GM12875 (cell line): Measurements from ENCODE around the gene NPR3.

ENCODE experiments used
- H3K4me3 ChIP-seq: one replicate; pipeline ENCODE4 v1.5.1; 2011; ENCODE audit warnings: low read depth, low read length, control low read depth
- TF ChIP-seq, protein P1 (sequence below): IDR thresholded peaks from 2 replicates; pipeline ENCODE4 v1.5.1; 2011; ENCODE audit warnings: low read depth, mild to moderate bottlenecking, control low read depth, inconsistent platforms, low read length, moderate library complexity, borderline replicate concordance; ENCODE audit not compliant: insufficient read depth

Gene NPR3

DNA sequence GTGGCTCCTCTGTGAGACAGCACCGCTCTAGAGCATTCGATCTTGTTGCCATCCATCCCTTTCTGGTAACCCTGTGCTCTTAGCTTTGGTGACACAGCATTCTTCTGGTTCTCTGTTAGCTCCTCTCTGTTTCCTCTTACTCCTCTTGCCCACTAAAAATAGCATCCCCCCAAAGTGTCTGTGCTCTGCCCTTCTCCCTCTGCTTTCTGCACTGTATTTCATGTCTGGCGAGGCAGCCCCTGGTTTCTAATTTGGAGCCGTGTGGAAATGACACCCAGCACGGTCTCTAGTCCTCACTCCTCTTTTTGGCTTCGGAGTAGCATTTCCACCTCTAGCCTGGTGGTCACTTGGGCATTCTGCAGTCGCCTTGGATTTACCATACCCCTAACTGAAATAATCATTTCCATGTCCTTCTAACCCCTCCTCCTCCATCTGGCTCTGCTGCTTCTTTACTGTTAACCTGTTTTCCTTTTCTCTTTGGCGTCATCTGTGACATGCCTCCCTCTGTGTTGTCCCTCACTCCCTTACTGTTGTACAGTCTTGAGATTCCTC is 23.8 kb downstream of the NPR3 start:
- H3K4me3 ChIP-seq = no peak overlapping the region
- TF ChIP-seq, protein P1, sequence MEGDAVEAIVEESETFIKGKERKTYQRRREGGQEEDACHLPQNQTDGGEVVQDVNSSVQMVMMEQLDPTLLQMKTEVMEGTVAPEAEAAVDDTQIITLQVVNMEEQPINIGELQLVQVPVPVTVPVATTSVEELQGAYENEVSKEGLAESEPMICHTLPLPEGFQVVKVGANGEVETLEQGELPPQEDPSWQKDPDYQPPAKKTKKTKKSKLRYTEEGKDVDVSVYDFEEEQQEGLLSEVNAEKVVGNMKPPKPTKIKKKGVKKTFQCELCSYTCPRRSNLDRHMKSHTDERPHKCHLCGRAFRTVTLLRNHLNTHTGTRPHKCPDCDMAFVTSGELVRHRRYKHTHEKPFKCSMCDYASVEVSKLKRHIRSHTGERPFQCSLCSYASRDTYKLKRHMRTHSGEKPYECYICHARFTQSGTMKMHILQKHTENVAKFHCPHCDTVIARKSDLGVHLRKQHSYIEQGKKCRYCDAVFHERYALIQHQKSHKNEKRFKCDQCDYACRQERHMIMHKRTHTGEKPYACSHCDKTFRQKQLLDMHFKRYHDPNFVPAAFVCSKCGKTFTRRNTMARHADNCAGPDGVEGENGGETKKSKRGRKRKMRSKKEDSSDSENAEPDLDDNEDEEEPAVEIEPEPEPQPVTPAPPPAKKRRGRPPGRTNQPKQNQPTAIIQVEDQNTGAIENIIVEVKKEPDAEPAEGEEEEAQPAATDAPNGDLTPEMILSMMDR = no peak

GRCh38 chr5:32735512-32735911 is 24.4 kb downstream of the NPR3 start:
- TF ChIP-seq, protein P1 = no peak
- H3K4me3 ChIP-seq = no peak overlapping the region

DNA sequence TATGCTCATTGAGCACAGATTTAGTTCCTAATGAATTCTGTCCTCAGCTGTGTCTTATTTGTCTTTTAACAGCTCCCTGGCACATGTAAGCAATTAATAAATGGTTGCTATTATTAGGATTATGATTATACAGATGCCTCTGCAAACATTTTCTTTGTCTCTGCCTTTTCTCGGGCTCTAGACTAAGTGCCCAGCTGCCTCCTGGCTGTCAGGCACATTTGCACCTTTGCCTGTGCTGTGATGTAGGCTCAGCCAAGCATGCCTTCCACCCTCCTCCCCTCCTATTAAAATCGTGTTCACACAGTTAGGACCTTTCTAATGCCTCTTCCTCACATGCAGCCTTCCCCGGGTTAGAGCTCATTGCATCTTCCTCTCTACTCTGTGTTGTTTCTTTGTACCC is 25.7 kb downstream of the NPR3 start:
- TF ChIP-seq, protein P1 = no peak

GRCh38 chr5:32740651-32741050 is 29.5 kb downstream of the NPR3 start:
- no peak overlapping the region for H3K4me3 ChIP-seq
- TF ChIP-seq, protein P1 = no peak

More for the DNA sequence above, 25.7 kb downstream of the NPR3 start:
- no peak overlapping the region for H3K4me3 ChIP-seq

GRCh38 chr5:32745317-32745716 is 34.2 kb downstream of the NPR3 start:
- no peak overlapping the region for H3K4me3 ChIP-seq
- TF ChIP-seq, protein P1 = no peak

- TF ChIP-seq, protein P1 = no peak
- H3K4me3 ChIP-seq = no peak overlapping the region
These were observed 41.3 kb downstream of the NPR3 start for GRCh38 chr5:32752411-32752810.

DNA sequence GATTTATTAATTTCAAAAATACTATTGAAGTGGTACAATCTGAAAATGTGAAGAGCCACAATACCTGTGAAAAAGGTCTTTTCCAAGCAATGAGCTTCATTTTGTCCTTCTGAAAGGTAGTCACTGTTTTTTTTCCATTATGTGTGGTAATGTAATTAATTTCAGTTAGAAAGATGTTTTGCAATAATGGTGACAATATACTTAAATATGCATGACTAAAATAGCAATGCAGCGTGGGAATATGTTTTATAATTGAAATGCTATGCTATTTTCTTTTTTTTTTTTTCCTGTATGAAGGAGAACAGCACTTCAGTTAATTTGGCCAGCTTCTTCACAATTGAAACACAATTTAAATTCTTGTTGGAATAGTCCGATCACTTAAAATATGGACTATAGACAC is 41.9 kb downstream of the NPR3 start:
- TF ChIP-seq, protein P1 = no peak
- no peak overlapping the region for H3K4me3 ChIP-seq
